GM21528 (cell line): ENCODE data around the gene LRRC47.
"Not testable (repeated sequence)": the region's sequence is repeated elsewhere in the genome, so short reads cannot be mapped to it uniquely, and the experiment has no call there.

Experiments used
- ATAC-seq: cut with Tn5 transposase; IDR thresholded peaks from one replicate; pipeline ENCODE4 v1.9.1; 2021; ENCODE audit warnings: mild to moderate bottlenecking, moderate library complexity; ENCODE audit not compliant: unreplicated experiment, low FRiP score

LRRC47 gene

GRCh38 chr1:3816331-3817137 lies 20.2 kb upstream of the LRRC47 start:
- no peak for ATAC-seq

DNA sequence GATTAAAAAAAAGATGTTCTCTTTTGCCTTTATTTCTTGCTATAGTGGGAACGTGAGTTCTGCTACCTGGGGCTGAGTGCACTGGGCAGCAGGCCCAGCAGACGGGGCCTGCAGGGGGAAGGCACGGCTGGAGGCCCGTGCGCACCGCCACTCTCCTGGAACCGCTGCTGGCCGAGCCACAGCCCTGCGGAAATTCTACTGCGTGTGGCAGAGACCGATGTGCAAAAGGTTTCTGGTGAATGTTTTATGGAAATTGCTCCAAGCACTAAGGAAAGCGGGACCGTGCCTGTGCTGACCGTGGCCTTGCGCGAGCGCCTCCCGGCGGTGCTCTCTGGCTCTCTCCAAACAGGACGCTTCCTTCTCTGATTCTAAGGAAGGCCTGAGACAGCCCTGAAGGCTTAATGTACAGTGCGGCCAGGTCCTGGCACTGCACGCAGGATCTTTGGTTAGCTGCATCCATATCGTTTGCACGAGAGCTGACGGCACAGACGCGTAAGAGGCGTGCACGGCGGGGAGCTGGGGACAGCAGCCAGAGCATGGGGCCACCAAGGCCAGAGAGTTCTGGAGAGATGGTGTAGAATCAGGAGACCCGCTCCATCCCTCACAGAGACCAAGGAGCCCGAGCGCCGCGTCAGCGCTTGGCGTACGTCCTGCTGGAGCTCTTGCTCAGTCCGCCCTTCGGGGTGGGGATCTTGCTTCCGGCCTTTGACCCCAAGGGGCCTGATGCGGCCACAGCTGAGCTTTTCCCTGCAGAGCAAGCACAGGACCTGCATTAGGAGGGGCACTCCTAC lies 18.7 kb upstream of the LRRC47 start:
- ATAC-seq = no peak

GRCh38 chr1:3814065-3814464 lies 17.8 kb upstream of the LRRC47 start:
- no peak for ATAC-seq

GRCh38 chr1:3811595-3811911 lies 15.3 kb upstream of the LRRC47 start:
- no peak for ATAC-seq

GRCh38 chr1:3810149-3810761 lies 14.0 kb upstream of the LRRC47 start:
- not testable (repeated sequence) for ATAC-seq

DNA sequence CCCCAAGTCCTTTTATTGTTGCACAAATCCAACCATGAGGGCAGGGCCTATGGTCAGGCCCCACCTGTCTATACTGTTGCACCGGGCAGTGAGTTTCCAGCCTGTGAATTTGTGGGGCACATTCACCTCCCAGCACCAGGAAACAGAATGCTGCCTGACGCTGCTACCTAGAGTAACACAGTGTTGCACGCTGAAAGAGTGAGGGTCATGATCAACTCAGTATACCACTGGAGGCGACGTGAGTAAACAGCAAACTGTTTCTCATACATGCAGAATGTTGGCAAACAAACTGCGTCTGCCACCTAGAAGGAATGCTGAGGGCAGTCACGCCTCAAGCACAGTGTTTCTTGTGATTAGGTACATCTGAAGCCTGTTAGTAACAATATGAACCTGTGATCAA lies 13.4 kb upstream of the LRRC47 start:
- ATAC-seq = no peak

DNA sequence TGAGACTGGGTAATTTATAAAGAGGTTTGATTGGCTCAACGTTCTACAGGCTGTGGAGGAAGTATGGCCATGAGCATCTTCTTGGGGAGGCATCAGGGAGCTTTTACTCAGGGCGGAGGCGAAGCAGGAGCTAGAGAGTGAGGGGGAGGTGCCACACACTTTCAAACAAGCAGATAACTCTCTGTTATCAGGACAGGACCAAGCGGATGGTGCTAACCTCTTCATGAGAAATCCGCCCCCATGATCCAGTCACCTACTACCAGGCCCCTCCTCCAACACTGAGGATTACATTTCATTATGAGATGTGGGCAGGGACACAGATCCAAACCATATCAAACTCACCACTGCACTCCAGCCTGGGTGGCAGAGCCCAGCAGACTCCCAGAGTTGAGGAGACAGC lies 11.5 kb upstream of the LRRC47 start:
- ATAC-seq = no peak

- no peak for ATAC-seq
Measured at GRCh38 chr1:3805038-3805437, 8.7 kb upstream of the LRRC47 start.

GRCh38 chr1:3804627-3804944 lies 8.3 kb upstream of the LRRC47 start:
- ATAC-seq = not testable (repeated sequence)

DNA sequence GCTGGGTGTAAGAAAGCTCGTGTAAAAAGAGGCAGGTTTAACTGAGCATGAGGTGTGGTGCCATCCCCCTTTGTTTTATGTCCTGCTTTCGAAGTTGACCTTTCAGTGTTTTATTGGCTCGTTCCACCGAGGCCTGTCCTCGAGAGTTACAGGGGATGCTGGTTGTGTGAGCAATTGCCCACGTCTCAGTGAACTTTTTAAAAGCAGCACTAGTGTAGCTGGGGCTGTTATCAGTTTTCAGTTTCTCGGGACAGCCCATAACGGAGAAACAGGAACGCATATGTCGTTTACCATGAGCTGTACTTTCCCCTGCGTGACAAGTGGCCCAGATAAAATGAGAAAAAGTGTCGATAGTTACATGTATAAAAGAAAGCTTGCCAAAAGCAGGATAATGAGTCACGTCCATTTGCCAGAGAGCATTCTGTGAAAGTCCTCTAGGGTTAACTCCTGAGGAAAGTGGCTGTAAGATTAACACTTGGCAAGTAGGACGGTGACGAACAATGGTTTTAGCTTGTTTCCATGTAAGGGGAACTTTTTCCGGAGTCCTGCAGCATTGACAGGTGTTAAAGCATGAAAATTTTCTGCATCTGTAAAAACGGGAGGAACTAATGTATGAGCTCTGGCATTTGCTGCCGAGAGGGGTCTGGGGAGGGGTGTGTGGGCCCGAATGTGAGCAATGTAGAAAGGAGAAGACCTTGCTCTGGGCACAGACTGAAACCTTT lies 7.8 kb upstream of the LRRC47 start:
- ATAC-seq = no peak

DNA sequence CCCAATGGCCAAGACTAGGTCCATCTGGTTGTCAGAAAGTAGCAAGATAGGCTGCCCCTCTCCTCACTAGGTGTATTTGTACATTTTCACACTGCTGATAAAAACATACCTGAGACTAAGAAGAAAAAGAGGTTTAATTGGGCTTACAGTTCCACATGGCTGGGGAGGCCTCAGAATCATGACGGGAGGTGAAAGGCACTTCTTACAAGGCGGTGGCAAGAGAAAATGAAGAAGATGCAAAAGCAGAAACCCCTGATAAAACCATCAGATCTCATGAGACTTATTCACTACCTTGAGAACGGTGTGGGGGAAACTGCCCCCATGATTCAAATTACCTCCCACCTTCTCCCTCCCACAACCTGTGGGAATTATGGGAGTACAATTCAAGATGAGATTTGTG lies 4.5 kb upstream of the LRRC47 start:
- ATAC-seq = not testable (repeated sequence)

DNA sequence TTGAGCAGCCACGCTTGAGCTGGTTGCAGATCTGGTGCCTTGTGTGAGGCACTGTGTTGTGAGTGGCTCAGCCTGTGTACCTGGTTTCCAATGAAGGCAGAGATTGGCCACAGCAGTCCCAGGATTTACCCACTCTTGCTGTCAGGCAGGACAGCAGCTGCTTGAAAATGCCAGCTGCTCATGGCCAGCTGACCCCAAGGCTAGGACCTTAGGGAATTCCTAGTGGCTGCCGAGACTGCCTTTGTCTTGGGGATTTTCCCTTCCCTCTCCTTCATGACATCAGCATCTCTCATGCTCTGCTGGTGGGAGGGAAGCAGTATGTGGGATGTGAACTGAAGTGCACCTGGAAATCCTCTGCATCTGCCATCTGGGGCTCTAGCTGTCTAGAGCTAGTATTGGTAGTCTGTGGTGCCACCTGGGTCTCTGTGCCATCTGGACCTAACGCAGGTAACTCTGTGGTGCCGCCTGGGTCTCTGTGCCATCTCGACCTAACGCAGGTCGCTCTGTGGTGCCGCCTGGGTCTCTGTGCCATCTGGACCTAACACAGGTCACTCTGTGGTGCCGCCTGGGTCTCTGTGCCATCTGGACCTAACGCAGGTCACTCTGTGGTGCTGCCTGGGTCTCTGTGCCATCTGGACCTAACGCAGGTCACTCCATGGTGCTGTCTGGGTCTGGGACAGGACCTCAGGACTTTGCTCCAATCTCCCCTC lies 3.8 kb upstream of the LRRC47 start:
- no peak for ATAC-seq

GRCh38 chr1:3795453-3796214 lies 664 bp downstream of the LRRC47 start:
- peak; percentile 28 for ATAC-seq

- no peak for ATAC-seq
Measured at GRCh38 chr1:3790952-3791351, 5.3 kb downstream of the LRRC47 start.

GRCh38 chr1:3790500-3790923 lies 5.8 kb downstream of the LRRC47 start:
- ATAC-seq = no peak

GRCh38 chr1:3789421-3790300 lies 6.6 kb downstream of the LRRC47 start:
- ATAC-seq = no peak

DNA sequence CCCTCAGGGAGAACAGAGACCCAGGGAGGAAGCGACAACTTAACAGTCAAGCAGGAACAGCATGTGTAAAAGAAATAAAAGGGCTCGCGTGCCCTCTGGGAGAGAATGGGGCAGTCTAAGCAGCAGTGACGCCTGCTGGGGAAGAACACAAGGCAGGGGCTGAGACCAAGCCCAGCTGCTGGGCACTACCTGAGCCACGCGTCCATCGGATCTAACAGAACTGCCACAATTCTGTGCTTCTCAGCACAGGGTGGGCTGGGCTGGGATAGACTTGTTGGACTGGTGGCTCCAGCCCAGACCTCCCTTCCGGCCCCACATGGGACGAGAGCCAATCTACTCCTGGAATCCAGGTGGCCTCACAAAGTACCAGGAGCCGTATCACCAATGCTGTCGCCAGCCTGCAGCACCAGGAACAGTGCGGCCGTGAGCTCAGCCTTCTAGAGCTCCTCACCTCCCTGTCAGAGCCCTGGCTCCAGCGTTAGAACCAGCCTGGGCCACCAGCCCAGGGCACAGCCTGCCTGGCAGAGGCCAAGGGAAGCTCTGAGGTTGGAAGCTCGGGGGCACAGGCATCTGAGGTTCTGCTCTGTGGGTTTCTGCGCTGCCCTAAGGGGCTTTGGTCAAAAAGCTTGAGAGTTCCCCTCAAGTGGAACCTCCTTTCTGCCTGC lies 7.4 kb downstream of the LRRC47 start:
- no peak for ATAC-seq
